Endodermal cell (in vitro differentiated cells): ENCODE measurements around the gene RYR2. TPM values are rescaled to one million over a fixed set of nuclear protein-coding genes. Genes with fewer than 3 reads are reported as not detected.

Experiments
- DNase-seq: peaks from one replicate; pipeline ENCODE4 v3.0.0-alpha.2; 2017
- H3K27ac ChIP-seq: 2 replicates; pipeline ENCODE4 v1.5.1; 2013; ENCODE audit warnings: mild to moderate bottlenecking, low read depth, low read length, moderate library complexity
- H3K27me3 ChIP-seq: 2 replicates; pipeline ENCODE4 v1.6.1; 2013; ENCODE audit warnings: mild to moderate bottlenecking, low read length, moderate library complexity; ENCODE audit not compliant: insufficient read depth, control insufficient read depth, poor library complexity, severe bottlenecking
- H3K36me3 ChIP-seq: 2 replicates; pipeline ENCODE4 v1.7.0; 2013; ENCODE audit warnings: mild to moderate bottlenecking, low read length, moderate library complexity; ENCODE audit not compliant: control insufficient read depth, insufficient read depth
- H3K4me1 ChIP-seq: one replicate; pipeline ENCODE4 v1.7.0; 2013; ENCODE audit warnings: low read length; ENCODE audit not compliant: control insufficient read depth, insufficient read depth
- H3K4me3 ChIP-seq: 2 replicates; pipeline ENCODE4 v1.5.1; 2013; ENCODE audit warnings: mild to moderate bottlenecking, low read length, moderate library complexity
- H3K9ac ChIP-seq: 2 replicates; pipeline ENCODE4 v1.6.1; 2013; ENCODE audit warnings: mild to moderate bottlenecking, low read length, moderate library complexity; ENCODE audit not compliant: poor library complexity, severe bottlenecking; ENCODE audit errors: extremely low read depth
- H3K9me3 ChIP-seq: 2 replicates; pipeline ENCODE4 v1.6.1; 2013; ENCODE audit warnings: mild to moderate bottlenecking, low read length, moderate library complexity; ENCODE audit not compliant: control insufficient read depth
- H3K27ac Mint-ChIP-seq: 2 replicates; pipeline ENCODE4 v1.8.0; 2020; ENCODE audit warnings: mixed read lengths
- H3K27me3 Mint-ChIP-seq: 2 replicates; pipeline ENCODE4 v1.8.0; 2021; ENCODE audit warnings: mild to moderate bottlenecking, mixed read lengths; ENCODE audit not compliant: insufficient read depth
- H3K36me3 Mint-ChIP-seq: 2 replicates; pipeline ENCODE4 v1.8.0; 2020; ENCODE audit warnings: low read depth, mixed read lengths
- H3K4me1 Mint-ChIP-seq: 2 replicates; pipeline ENCODE4 v1.8.0; 2020; ENCODE audit warnings: mixed read lengths
- H3K4me3 Mint-ChIP-seq: 2 replicates; pipeline ENCODE4 v1.8.0; 2020; ENCODE audit warnings: mild to moderate bottlenecking, moderate library complexity, mixed read lengths
- H3K9me3 Mint-ChIP-seq: 2 replicates; pipeline ENCODE4 v1.8.0; 2020; ENCODE audit warnings: mild to moderate bottlenecking, mixed read lengths
- CTCF ChIP-seq: fragments of 200-600 bp; sonication (generic); conservative IDR thresholded peaks from 2 replicates; pipeline ENCODE4 v1.5.0; 2021; ENCODE audit warnings: antibody characterized with exemption, mild to moderate bottlenecking
- WGBS, 2 experiments: methylation state at CpG; one replicate each; pipeline versions ENCODE4 v1.1.5 to v1.1.7; 2013; ENCODE audit warnings: missing lambda C conversion rate in 2 of 2, mixed read lengths in 1 of 2; ENCODE audit not compliant: insufficient coverage in 1 of 2, insufficient read length in 1 of 2; 5-methylcytosine and 5-hydroxymethylcytosine counted together
- total RNA-seq, 2 donors: library from RNA; stranded (reverse); fragmentation: NEBNext Ultra II Directional in 1 of 2; extraction: Animal tissue kit (Norgen Biotek cat#: 25700) in 1 of 2; gene quantifications; 2 replicates in 1 of 2; 3 replicates in 1 of 2; pipeline ENCODE4 v1.2.1, GENCODE V29; 2021

RYR2 gene
- total RNA-seq, 2 donors from 2014 or later: 0.95 to 2.4 TPM

GRCh38 chr1:237303929-237304328 lies 261.9 kb downstream of the RYR2 start:
- TF ChIP-seq CTCF: no peak
- WGBS, 2 experiments: 100% methylated on average over 1 of the region's 1 CpG; no CpG with 5 or more reads in 1 of the 2 experiments
- no peaks in the 10 kb centered on the region for H3K27me3 Mint-ChIP-seq
- no peak overlapping the region for H3K4me3 Mint-ChIP-seq
- Histone ChIP-seq H3K36me3 (no peaks in the 10 kb centered on the region), H3K9me3 (no peaks in the 10 kb centered on the region), H3K4me1 (no peaks in the 10 kb centered on the region), H3K27me3 (no peaks in the 10 kb centered on the region), H3K4me3 (no peak overlapping the region), H3K9ac (no peak overlapping the region), H3K27ac (no peak overlapping the region)
- peaks cover 7% of the 10 kb centered on the region for H3K9me3 Mint-ChIP-seq
- no peak overlapping the region for H3K27ac Mint-ChIP-seq
- peaks cover 2% of the 10 kb centered on the region for H3K4me1 Mint-ChIP-seq
- peaks cover 4% of the 10 kb centered on the region for H3K36me3 Mint-ChIP-seq
- no peak for DNase-seq

- TF ChIP-seq CTCF: no peak
- Histone ChIP-seq H3K27me3 (no peaks in the 10 kb centered on the region), H3K9me3 (no peaks in the 10 kb centered on the region), H3K4me1 (peaks cover 3% of the 10 kb centered on the region), H3K9ac (no peak overlapping the region), H3K4me3 (no peak overlapping the region), H3K27ac (no peak overlapping the region), H3K36me3 (no peaks in the 10 kb centered on the region)
- 92 to 94% methylated on average over 7 to 8 of the region's 8 CpGs for WGBS, 2 experiments
- peaks cover 4% of the 10 kb centered on the region for H3K36me3 Mint-ChIP-seq
- no peaks in the 10 kb centered on the region for H3K27me3 Mint-ChIP-seq
- H3K4me3 Mint-ChIP-seq: no peak overlapping the region
- DNase-seq: no peak
- peaks cover 9% of the 10 kb centered on the region for H3K4me1 Mint-ChIP-seq
- H3K9me3 Mint-ChIP-seq: peaks cover 7% of the 10 kb centered on the region
- H3K27ac Mint-ChIP-seq: no peak overlapping the region
Observed at GRCh38 chr1:237306726-237307125, 264.7 kb downstream of the RYR2 start.

GRCh38 chr1:237309595-237310118 lies 267.7 kb downstream of the RYR2 start:
- no peak overlapping the region for H3K27ac ChIP-seq
- no peak overlapping the region for H3K4me3 ChIP-seq
- no peaks in the 10 kb centered on the region for H3K36me3 ChIP-seq
- peaks cover 3% of the 10 kb centered on the region for H3K4me1 ChIP-seq
- H3K9me3 ChIP-seq: peaks cover 7% of the 10 kb centered on the region
- TF ChIP-seq CTCF: no peak
- WGBS, 2 experiments: 89 to 100% methylated on average over 3 to 32 of the region's 32 CpGs
- H3K9ac ChIP-seq: no peak overlapping the region
- Mint-ChIP-seq H3K4me3 (no peak overlapping the region), H3K27me3 (no peaks in the 10 kb centered on the region), H3K4me1 (peaks cover 9% of the 10 kb centered on the region), H3K27ac (no peak overlapping the region), H3K9me3 (peaks cover 10% of the 10 kb centered on the region), H3K36me3 (peaks cover 5% of the 10 kb centered on the region)
- H3K27me3 ChIP-seq: no peaks in the 10 kb centered on the region
- DNase-seq: peak; percentile 64
